ENCODE results near the gene MCF2L2.

GRCh38 chr3:183151086-183151485 lies 277.3 kb downstream of the MCF2L2 start:
- no peak for TF ChIP-seq CTCF (conservative IDR thresholded peaks at IDR 0.05)
- no peak for TF ChIP-seq EZH2 (IDR thresholded peaks at IDR 0.05; ENCODE audit: low read depth)
